Measurements from ENCODE around the gene HTATSF1.

DNA sequence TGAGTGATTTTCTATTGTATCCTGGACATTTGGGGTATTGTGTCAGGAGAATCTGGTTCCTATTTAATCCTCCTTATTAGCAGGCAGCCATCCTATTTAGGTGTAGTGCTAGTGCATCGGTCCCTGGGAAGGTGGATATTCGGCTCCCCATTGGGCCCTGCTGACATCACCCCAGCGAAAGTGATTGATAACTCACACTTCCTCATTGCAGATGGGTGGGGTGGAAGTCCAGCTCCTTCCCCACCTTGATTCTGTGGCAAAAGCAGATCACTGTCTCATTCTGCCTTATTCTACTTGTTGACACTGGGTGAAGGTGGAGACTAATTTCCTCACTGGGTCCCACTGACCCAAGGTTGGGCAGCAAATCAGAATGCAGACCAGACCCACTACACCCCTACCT lies 32.8 kb upstream of the HTATSF1 start:
- TF ChIP-seq, protein P1, sequence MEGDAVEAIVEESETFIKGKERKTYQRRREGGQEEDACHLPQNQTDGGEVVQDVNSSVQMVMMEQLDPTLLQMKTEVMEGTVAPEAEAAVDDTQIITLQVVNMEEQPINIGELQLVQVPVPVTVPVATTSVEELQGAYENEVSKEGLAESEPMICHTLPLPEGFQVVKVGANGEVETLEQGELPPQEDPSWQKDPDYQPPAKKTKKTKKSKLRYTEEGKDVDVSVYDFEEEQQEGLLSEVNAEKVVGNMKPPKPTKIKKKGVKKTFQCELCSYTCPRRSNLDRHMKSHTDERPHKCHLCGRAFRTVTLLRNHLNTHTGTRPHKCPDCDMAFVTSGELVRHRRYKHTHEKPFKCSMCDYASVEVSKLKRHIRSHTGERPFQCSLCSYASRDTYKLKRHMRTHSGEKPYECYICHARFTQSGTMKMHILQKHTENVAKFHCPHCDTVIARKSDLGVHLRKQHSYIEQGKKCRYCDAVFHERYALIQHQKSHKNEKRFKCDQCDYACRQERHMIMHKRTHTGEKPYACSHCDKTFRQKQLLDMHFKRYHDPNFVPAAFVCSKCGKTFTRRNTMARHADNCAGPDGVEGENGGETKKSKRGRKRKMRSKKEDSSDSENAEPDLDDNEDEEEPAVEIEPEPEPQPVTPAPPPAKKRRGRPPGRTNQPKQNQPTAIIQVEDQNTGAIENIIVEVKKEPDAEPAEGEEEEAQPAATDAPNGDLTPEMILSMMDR (IDR thresholded peaks at IDR 0.05) = no peak
- no peak for TF ChIP-seq POLR2A (IDR thresholded peaks at IDR 0.05)

Data from breast epithelium (tissue), 3 donors.